GM18951 (cell line): Measurements from ENCODE around the gene ADAMTS16.

ENCODE experiments used
- POLR2A ChIP-seq: IDR thresholded peaks from 4 replicates; pipeline ENCODE4 v1.6.1; 2011; ENCODE audit warnings: mild to moderate bottlenecking; ENCODE audit not compliant: insufficient read length, insufficient read depth; ENCODE audit errors: extremely low read depth
- in situ Hi-C: fragments of 300-500 bp; cut with MboI; formaldehyde crosslinking; loops from one replicate; pipeline ENCODE4 v1.12.0; 2022; ENCODE audit warnings: low sequenced_read_pairs, mixed read lengths, inconsistent platforms; ENCODE audit not compliant: unreplicated experiment

The ADAMTS16 gene

GRCh38 chr5:5363045-5363444, 222.9 kb downstream of the ADAMTS16 start:
- no peak for TF ChIP-seq POLR2A
- in situ Hi-C loops = no loop called here

- in situ Hi-C loops = no loop called here
- TF ChIP-seq POLR2A = no peak
Observed at GRCh38 chr5:5364932-5365331, 224.8 kb downstream of the ADAMTS16 start.

GRCh38 chr5:5367739-5368138, 227.6 kb downstream of the ADAMTS16 start:
- in situ Hi-C loops = no loop called here
- no peak for TF ChIP-seq POLR2A

DNA sequence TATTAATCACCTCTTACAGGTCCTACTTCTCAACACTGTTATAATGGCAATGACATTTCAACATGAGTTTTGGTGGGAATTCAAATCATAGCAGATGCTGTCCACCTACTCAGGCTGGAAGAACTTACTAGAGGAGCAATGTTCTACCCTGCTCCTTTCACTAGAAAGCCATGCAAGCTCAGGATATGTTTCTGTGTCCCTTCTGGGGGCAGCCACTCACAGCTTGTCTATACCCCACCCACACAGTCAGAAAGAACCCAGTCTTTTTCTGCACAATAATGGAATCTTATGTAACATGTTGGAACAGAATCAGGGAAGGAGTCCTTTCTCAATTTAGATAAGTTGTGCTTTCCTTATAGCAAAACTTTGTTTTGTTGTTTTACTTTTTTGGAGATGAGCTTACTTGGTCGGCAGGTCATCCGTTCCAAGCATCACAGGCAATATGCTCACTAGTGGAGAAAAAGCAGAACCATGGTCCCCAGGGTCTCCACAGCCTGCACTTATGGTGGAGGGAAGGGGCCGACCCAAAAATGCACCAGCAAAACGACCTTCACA, 229.0 kb downstream of the ADAMTS16 start:
- no peak for TF ChIP-seq POLR2A
- in situ Hi-C loops = no loop called here
